ENCODE data around the gene TFAP2C.

DNA sequence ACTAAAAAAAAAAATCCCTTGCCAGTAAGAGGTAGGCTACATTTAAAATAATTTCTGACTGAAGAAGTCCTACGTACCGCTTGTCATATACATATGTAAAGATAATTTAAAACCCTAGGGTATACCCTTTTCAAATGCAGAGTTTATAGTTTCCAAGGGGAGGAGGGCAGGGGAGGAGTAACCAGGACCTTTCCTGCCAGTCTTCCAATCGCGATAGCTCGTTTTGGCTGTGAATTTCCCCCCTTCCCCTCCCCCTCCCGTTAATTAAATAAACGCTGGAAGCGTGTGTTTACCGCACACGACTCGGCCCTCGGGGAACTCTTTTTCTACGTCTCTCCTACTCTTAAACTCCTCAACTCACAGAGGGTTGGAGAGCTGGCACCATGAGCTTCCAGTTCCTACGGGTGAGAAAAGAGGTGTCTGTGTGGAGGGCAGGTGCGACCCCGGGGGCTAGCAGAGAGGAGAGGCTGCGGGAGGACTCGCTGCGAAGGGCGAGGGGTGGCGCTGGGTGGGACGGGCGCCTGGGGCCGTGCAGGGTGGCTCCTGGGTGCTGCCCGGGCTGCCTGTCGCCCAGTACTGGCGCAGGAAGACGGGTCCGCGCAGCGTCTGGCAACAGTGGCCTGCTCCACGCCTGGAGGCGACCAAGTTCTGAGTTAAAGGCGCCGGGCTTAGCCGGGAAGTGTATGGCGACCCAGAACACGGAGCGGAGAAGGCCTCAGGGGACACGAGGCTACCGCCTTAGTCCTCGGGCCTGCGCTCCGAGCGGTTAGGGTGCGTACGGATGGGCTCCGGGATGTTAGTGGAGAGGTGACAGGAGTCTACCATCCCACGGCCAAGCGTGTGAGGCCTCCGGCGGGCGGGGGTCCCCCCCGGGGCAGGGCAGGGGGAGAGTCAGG, 4.1 kb upstream of the TFAP2C start:
- TF ChIP-seq, protein P1, sequence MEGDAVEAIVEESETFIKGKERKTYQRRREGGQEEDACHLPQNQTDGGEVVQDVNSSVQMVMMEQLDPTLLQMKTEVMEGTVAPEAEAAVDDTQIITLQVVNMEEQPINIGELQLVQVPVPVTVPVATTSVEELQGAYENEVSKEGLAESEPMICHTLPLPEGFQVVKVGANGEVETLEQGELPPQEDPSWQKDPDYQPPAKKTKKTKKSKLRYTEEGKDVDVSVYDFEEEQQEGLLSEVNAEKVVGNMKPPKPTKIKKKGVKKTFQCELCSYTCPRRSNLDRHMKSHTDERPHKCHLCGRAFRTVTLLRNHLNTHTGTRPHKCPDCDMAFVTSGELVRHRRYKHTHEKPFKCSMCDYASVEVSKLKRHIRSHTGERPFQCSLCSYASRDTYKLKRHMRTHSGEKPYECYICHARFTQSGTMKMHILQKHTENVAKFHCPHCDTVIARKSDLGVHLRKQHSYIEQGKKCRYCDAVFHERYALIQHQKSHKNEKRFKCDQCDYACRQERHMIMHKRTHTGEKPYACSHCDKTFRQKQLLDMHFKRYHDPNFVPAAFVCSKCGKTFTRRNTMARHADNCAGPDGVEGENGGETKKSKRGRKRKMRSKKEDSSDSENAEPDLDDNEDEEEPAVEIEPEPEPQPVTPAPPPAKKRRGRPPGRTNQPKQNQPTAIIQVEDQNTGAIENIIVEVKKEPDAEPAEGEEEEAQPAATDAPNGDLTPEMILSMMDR (IDR thresholded peaks at IDR 0.05), result no peak
- TF ChIP-seq EP300 (IDR thresholded peaks at IDR 0.05; ENCODE audit: low read depth) (no peak), POLR2A (IDR thresholded peaks at IDR 0.05) (no peak), POLR2AphosphoS5 (IDR thresholded peaks at IDR 0.05) (no peak)

Measured in transverse colon (tissue), 4 donors.